ENCODE measurements around the gene KLHL17. TPM values are rescaled to one million over a fixed set of nuclear protein-coding genes. Genes with fewer than 3 reads are reported as not detected.

KLHL17 gene
- total and polyA plus RNA-seq, 9 of the 15 experiments (the other 6 are each of a cell fraction or from before 2014, with no cell fraction given), result 0.14 to 84.8 (median 13.0) TPM

GRCh38 chr1:999725-1000356 is 39.5 kb downstream of the KLHL17 start, which contains the start of gene HES4 (continued):
- TF ChIP-seq TOE1 (IDR thresholded peaks at IDR 0.05; ENCODE audit: borderline replicate concordance) (no peak), TOE1 (CRISPR knock-in tag; IDR thresholded peaks at IDR 0.05; ENCODE audit: borderline replicate concordance, low read depth) (no peak), TFAM (CRISPR knock-in tag; conservative IDR thresholded peaks at IDR 0.05) (no peak), CHD7 (IDR thresholded peaks at IDR 0.05; ENCODE audit: low read depth, low read length) (no peak), ZNF449 (CRISPR knock-in tag; IDR thresholded peaks at IDR 0.05) (no peak), NR2C2 (CRISPR knock-in tag; IDR thresholded peaks at IDR 0.05) (no peak), NR2C2 (tag; IDR thresholded peaks at IDR 0.05) (no peak), HMG20A (CRISPR knock-in tag; conservative IDR thresholded peaks at IDR 0.05) (no peak), ZFP1 (CRISPR knock-in tag; IDR thresholded peaks at IDR 0.05) (no peak), ZNF583 (CRISPR knock-in tag; IDR thresholded peaks at IDR 0.05) (peak; percentile 11; the same call in 1 of the 2 replicates), LARP7 (IDR thresholded peaks at IDR 0.05) (no peak), NCOA2 (IDR thresholded peaks at IDR 0.05; ENCODE audit: partially characterized antibody in 2 of 2) (no peak), ZBTB2 (IDR thresholded peaks at IDR 0.05) (no peak), MCM5 (IDR thresholded peaks at IDR 0.05; ENCODE audit: low read depth) (no peak), GTF2E2 (tag; IDR thresholded peaks at IDR 0.05) (peak; percentile 43; the same call in 1 of the 2 replicates)
